NCI-H1694 (cell line): ENCODE measurements around the gene TRMT11.
"Not testable (repeated sequence)": the region's sequence is repeated elsewhere in the genome, so short reads cannot be mapped to it uniquely, and the experiment has no call there.

ENCODE experiments used
- DNase-seq: peaks from one replicate; lab custom pipeline; 2025; lab: John Stamatoyannopoulos, UW

Gene TRMT11

GRCh38 chr6:125986301-125987025, at the start of gene TRMT11:
TRMT11 (plus strand) TSS chr6:125986540; CDS start chr6:125986551, 11 bp downstream.
- peak; percentile 70 for DNase-seq

GRCh38 chr6:125939026-125939425, 47.3 kb upstream of the TRMT11 start:
- DNase-seq, result no peak

- DNase-seq, result no peak
Observed at GRCh38 chr6:125939791-125940190, 46.5 kb upstream of the TRMT11 start.

GRCh38 chr6:125940247-125941041, 45.9 kb upstream of the TRMT11 start:
- no peak for DNase-seq

GRCh38 chr6:125942672-125943527, 43.4 kb upstream of the TRMT11 start:
- no peak for DNase-seq

GRCh38 chr6:125943528-125944433, 42.6 kb upstream of the TRMT11 start:
- no peak for DNase-seq

- DNase-seq, result no peak
Observed at GRCh38 chr6:125944434-125944816, 41.9 kb upstream of the TRMT11 start.

- no peak for DNase-seq
Observed at GRCh38 chr6:125944896-125945295, 41.4 kb upstream of the TRMT11 start.

- no peak for DNase-seq
Observed at GRCh38 chr6:125945378-125946141, 40.8 kb upstream of the TRMT11 start.

GRCh38 chr6:125947615-125948014, 38.7 kb upstream of the TRMT11 start:
- DNase-seq, result no peak

GRCh38 chr6:125948455-125948854, 37.9 kb upstream of the TRMT11 start:
- DNase-seq, result no peak

- no peak for DNase-seq
Observed at GRCh38 chr6:125949069-125949468, 37.3 kb upstream of the TRMT11 start.

- no peak for DNase-seq
Observed at GRCh38 chr6:125950293-125950692, 36.0 kb upstream of the TRMT11 start.

GRCh38 chr6:125950716-125951115, 35.6 kb upstream of the TRMT11 start:
- not testable (repeated sequence) for DNase-seq

- DNase-seq, result no peak
Observed at GRCh38 chr6:125951323-125951722, 35.0 kb upstream of the TRMT11 start.

- no peak for DNase-seq
Observed at GRCh38 chr6:125952764-125953501, 33.4 kb upstream of the TRMT11 start.

GRCh38 chr6:125953502-125953875, 32.9 kb upstream of the TRMT11 start:
- no peak for DNase-seq

- DNase-seq, result no peak
Observed at GRCh38 chr6:125954735-125955339, 31.5 kb upstream of the TRMT11 start.

- no peak for DNase-seq
Observed at GRCh38 chr6:125955973-125956372, 30.4 kb upstream of the TRMT11 start.
